SU-DHL-6 (cell line): ENCODE results near the gene EFCAB12.
"Not testable (repeated sequence)": the region's sequence is repeated elsewhere in the genome, so short reads cannot be mapped to it uniquely, and the experiment has no call there.

Experiments used
- EZH2phosphoT487 ChIP-seq: fragments of 200-600 bp; sonication (generic), shearing (Covaris generic); conservative IDR thresholded peaks from 2 replicates; pipeline ENCODE4 v1.6.1; 2018; ENCODE audit warnings: mild to moderate bottlenecking, antibody characterized with exemption, low read length, moderate library complexity, mixed read lengths
- TF ChIP-seq, protein P1 (sequence below): fragments of 200-600 bp; sonication (generic); IDR thresholded peaks from one replicate; pipeline ENCODE4 v1.5.1; 2017; ENCODE audit warnings: antibody characterized with exemption, mild to moderate bottlenecking, low read length, moderate library complexity; ENCODE audit not compliant: insufficient read depth, poor library complexity, severe bottlenecking

DNA sequence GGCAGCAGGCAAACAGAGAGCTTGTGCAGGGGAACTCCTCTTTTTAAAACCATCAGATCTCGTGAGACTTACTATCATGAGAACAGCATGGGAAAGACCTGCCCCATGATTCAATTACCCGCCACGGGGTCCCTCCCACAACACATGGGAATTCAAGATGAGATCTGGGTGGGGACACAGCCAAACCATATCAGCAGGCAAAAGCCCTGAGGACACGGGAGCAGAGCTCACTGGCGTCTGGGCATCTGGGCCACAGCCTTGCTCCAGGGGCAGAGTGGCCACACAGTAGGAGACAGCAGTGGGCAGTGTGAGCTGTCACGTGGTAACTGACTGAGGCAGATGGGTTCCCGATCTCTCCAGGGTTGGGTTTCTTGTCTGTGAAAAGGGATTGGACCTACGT is 42.9 kb downstream of the EFCAB12 start:
- TF ChIP-seq, protein P1, sequence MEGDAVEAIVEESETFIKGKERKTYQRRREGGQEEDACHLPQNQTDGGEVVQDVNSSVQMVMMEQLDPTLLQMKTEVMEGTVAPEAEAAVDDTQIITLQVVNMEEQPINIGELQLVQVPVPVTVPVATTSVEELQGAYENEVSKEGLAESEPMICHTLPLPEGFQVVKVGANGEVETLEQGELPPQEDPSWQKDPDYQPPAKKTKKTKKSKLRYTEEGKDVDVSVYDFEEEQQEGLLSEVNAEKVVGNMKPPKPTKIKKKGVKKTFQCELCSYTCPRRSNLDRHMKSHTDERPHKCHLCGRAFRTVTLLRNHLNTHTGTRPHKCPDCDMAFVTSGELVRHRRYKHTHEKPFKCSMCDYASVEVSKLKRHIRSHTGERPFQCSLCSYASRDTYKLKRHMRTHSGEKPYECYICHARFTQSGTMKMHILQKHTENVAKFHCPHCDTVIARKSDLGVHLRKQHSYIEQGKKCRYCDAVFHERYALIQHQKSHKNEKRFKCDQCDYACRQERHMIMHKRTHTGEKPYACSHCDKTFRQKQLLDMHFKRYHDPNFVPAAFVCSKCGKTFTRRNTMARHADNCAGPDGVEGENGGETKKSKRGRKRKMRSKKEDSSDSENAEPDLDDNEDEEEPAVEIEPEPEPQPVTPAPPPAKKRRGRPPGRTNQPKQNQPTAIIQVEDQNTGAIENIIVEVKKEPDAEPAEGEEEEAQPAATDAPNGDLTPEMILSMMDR, result not testable (repeated sequence)
- TF ChIP-seq EZH2phosphoT487, result not testable (repeated sequence)
